Neural progenitor cell (in vitro differentiated cells): ENCODE results near the gene SYNDIG1. TPM values are rescaled to one million over a fixed set of nuclear protein-coding genes. Genes with fewer than 3 reads are reported as not detected.

ENCODE experiments used
- DNase-seq: peaks from one replicate; pipeline ENCODE4 v3.0.0-alpha.2; 2016; ENCODE audit warnings: low spot score
- H2AFZ ChIP-seq: fragments of 200-600 bp; sonication (generic); replicated peaks from 2 replicates; pipeline ENCODE4 v1.6.1; 2016; ENCODE audit warnings: antibody characterized with exemption
- H3F3A ChIP-seq: fragments of 200-600 bp; sonication (generic); 2 replicates; pipeline ENCODE4 v1.6.1; 2016; ENCODE audit warnings: antibody characterized with exemption, low read depth
- H3K27ac ChIP-seq: fragments of 200-600 bp; sonication (generic); 2 replicates; pipeline ENCODE4 v1.5.1; 2016; ENCODE audit warnings: mild to moderate bottlenecking
- H3K27me3 ChIP-seq: fragments of 200-600 bp; sonication (generic); 2 replicates; pipeline ENCODE4 v1.6.1; 2016; ENCODE audit warnings: mild to moderate bottlenecking, moderate library complexity
- H3K36me3 ChIP-seq: fragments of 200-600 bp; sonication (generic); 2 replicates; pipeline ENCODE4 v1.5.1; 2016
- H3K4me1 ChIP-seq: fragments of 200-600 bp; sonication (generic); 2 replicates; pipeline ENCODE4 v1.6.1; 2016; ENCODE audit warnings: mixed run types
- H3K4me2 ChIP-seq: fragments of 200-600 bp; sonication (generic); 2 replicates; pipeline ENCODE4 v1.6.1; 2016
- H3K4me3 ChIP-seq: fragments of 200-600 bp; sonication (generic); 2 replicates; pipeline ENCODE4 v1.5.1; 2016
- H3K79me2 ChIP-seq: fragments of 200-600 bp; sonication (generic); 2 replicates; pipeline ENCODE4 v1.6.1; 2016; ENCODE audit warnings: low read depth
- H3K9ac ChIP-seq: fragments of 200-600 bp; sonication (generic); 2 replicates; pipeline ENCODE4 v1.6.1; 2016
- H3K9me3 ChIP-seq: fragments of 200-600 bp; sonication (generic); 2 replicates; pipeline ENCODE4 v1.5.1; 2016; ENCODE audit warnings: low read depth
- H4K20me1 ChIP-seq: fragments of 200-600 bp; sonication (generic); 2 replicates; pipeline ENCODE4 v1.6.1; 2016; ENCODE audit warnings: low read depth
- H3K27ac Mint-ChIP-seq: 3 replicates; pipeline ENCODE4 v1.8.0; 2021; ENCODE audit warnings: mixed read lengths
- H3K27me3 Mint-ChIP-seq: 2 replicates; pipeline ENCODE4 v1.8.0; 2022; ENCODE audit warnings: low read depth, mild to moderate bottlenecking, inconsistent platforms, moderate library complexity, mixed read lengths; ENCODE audit not compliant: insufficient read depth
- H3K36me3 Mint-ChIP-seq: 3 replicates; pipeline ENCODE4 v1.8.0; 2021; ENCODE audit warnings: mixed read lengths
- H3K4me1 Mint-ChIP-seq: 3 replicates; pipeline ENCODE4 v1.8.0; 2021; ENCODE audit warnings: mixed read lengths
- H3K4me3 Mint-ChIP-seq: 3 replicates; pipeline ENCODE4 v1.8.0; 2021; ENCODE audit warnings: mild to moderate bottlenecking, moderate library complexity, mixed read lengths
- H3K9me3 Mint-ChIP-seq: 3 replicates; pipeline ENCODE4 v1.8.0; 2020; ENCODE audit warnings: mixed read lengths
- CTCF ChIP-seq: fragments of 200-600 bp; sonication (generic); IDR thresholded peaks from 2 replicates; pipeline ENCODE4 v1.5.1; 2017; ENCODE audit warnings: antibody characterized with exemption, mild to moderate bottlenecking
- EZH2 ChIP-seq: fragments of 200-600 bp; sonication (generic); IDR thresholded peaks from 2 replicates; pipeline ENCODE4 v1.6.1; 2017; ENCODE audit warnings: antibody characterized with exemption, mild to moderate bottlenecking, moderate library complexity
- EZH2phosphoT487 ChIP-seq: fragments of 200-600 bp; sonication (generic); IDR thresholded peaks from 2 replicates; pipeline ENCODE4 v1.6.1; 2017; ENCODE audit warnings: antibody characterized with exemption
- total RNA-seq: library from RNA; depleted of rRNA; stranded (reverse); fragments of >200 nt; gene quantifications from 2 replicates; pipeline ENCODE4 v1.2.3, GENCODE V29; 2015; ENCODE audit warnings: low replicate concordance

Gene SYNDIG1
- total RNA-seq, 1 donor from 2014 or later: 1.0 TPM

- H2AFZ ChIP-seq: no peak overlapping the region
- Mint-ChIP-seq H3K4me1 (peaks cover 11% of the 10 kb centered on the region), H3K9me3 (no peaks in the 10 kb centered on the region), H3K4me3 (no peak overlapping the region), H3K36me3 (no peaks in the 10 kb centered on the region), H3K27me3 (peaks cover 3% of the 10 kb centered on the region), H3K27ac (no peak overlapping the region)
- no peak for TF ChIP-seq CTCF
- no peak for TF ChIP-seq EZH2phosphoT487
- TF ChIP-seq EZH2: no peak
- no peaks in the 10 kb centered on the region for H3K9me3 ChIP-seq
- H3K4me2 ChIP-seq: no peak overlapping the region
- peaks cover 22% of the 10 kb centered on the region for H3F3A ChIP-seq
- no peaks in the 10 kb centered on the region for H3K36me3 ChIP-seq
- DNase-seq: no peak
- H3K4me1 ChIP-seq: peaks cover 20% of the 10 kb centered on the region
- no peak overlapping the region for H3K27ac ChIP-seq
- H3K79me2 ChIP-seq: no peaks in the 10 kb centered on the region
- H3K4me3 ChIP-seq: no peak overlapping the region
- H3K27me3 ChIP-seq: no peaks in the 10 kb centered on the region
- H4K20me1 ChIP-seq: no peaks in the 10 kb centered on the region
- no peak overlapping the region for H3K9ac ChIP-seq
These were observed 29.6 kb upstream of the SYNDIG1 start for GRCh38 chr20:24439737-24440387.

- no peak overlapping the region for H3K9ac ChIP-seq
- Mint-ChIP-seq H3K27ac (no peak overlapping the region), H3K4me1 (peaks cover 11% of the 10 kb centered on the region), H3K4me3 (no peak overlapping the region), H3K9me3 (no peaks in the 10 kb centered on the region), H3K36me3 (no peaks in the 10 kb centered on the region), H3K27me3 (peaks cover 7% of the 10 kb centered on the region)
- peaks cover 20% of the 10 kb centered on the region for H3K4me1 ChIP-seq
- H3K4me2 ChIP-seq: no peak overlapping the region
- no peaks in the 10 kb centered on the region for H3K27me3 ChIP-seq
- H2AFZ ChIP-seq: no peak overlapping the region
- no peak overlapping the region for H3K4me3 ChIP-seq
- no peak for DNase-seq
- no peaks in the 10 kb centered on the region for H4K20me1 ChIP-seq
- no peaks in the 10 kb centered on the region for H3K36me3 ChIP-seq
- peaks cover 22% of the 10 kb centered on the region for H3F3A ChIP-seq
- H3K79me2 ChIP-seq: no peaks in the 10 kb centered on the region
- no peaks in the 10 kb centered on the region for H3K9me3 ChIP-seq
- no peak for TF ChIP-seq EZH2phosphoT487
- TF ChIP-seq EZH2: no peak
- TF ChIP-seq CTCF: no peak
- no peak overlapping the region for H3K27ac ChIP-seq
These were observed 27.8 kb upstream of the SYNDIG1 start for GRCh38 chr20:24441661-24442060.

GRCh38 chr20:24442909-24443308 is 26.5 kb upstream of the SYNDIG1 start:
- H3K27ac Mint-ChIP-seq: no peak overlapping the region
- H3K9me3 Mint-ChIP-seq: no peaks in the 10 kb centered on the region
- Histone ChIP-seq H3F3A (peaks cover 22% of the 10 kb centered on the region), H3K9ac (no peak overlapping the region), H4K20me1 (no peaks in the 10 kb centered on the region), H3K36me3 (no peaks in the 10 kb centered on the region), H3K27me3 (no peaks in the 10 kb centered on the region), H3K4me2 (peak overlapping the region; percentile 41), H2AFZ (no peak overlapping the region), H3K9me3 (no peaks in the 10 kb centered on the region), H3K27ac (no peak overlapping the region), H3K4me1 (peaks cover 20% of the 10 kb centered on the region), H3K79me2 (no peaks in the 10 kb centered on the region), H3K4me3 (no peak overlapping the region)
- TF ChIP-seq CTCF (no peak), EZH2 (no peak), EZH2phosphoT487 (no peak)
- H3K27me3 Mint-ChIP-seq: peaks cover 7% of the 10 kb centered on the region
- no peak for DNase-seq
- no peaks in the 10 kb centered on the region for H3K36me3 Mint-ChIP-seq
- H3K4me1 Mint-ChIP-seq: peaks cover 11% of the 10 kb centered on the region
- H3K4me3 Mint-ChIP-seq: no peak overlapping the region
